ENCODE data around the gene CEP19.

CEP19 gene

DNA sequence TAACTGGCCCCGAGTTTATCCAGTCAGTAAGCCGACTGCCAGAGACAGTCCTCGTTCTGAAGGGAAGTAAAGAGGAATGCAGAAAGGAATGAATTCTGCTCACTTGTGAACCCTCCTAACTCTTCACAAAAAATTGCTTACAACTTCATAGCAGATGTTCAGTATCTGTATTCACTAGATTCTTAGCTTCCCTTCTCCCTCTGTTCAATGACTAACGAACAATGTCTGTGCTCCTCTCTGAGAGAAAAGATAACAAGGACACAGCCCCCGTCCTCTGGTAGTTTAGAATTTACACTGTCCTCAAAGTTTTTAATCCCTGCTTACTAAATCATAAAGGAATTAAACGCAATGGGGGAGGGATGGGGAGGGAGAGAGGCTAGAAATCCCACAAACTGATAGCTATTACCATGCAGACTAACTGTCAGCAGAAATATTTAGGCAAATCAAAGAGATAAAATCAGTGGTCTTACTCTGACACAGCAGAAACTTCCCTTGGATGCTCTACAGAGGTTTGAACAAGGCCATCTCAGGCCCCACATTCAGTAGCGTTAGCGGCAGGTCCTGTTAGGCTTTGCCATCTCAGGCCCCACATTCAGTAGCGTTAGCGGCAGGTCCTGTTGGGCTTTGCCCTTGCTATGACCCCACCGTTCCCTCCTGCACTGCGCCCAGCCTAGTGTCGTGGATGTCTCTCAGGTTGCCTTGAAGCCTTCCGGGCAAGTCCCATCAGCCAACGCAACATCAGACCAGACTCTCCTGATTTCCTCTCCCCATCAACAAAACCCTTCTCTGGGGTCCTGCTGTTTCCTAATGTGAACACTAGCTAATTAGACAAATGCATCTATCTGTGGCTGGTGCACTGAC, 49.1 kb downstream of the CEP19 start:
- no peak for DNase-seq

DNA sequence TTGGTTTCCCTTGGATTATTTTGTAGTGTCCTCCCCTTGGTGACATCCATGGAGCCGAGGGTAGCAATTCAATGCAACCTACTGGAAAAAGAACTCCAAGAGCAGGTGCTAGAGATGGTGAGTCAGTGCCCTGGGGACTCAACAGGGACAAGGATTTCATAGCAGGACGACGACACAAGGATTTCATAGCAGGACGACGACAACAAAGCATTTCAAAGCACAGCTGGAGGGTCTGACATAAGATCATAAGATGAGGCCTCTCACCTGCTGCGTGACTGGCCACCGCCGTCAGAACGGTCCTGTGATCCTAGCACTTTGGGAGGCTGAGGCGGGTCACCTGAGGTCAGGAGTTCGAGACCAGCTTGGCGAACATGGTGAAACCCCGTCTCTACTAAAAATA, 50.0 kb downstream of the CEP19 start:
- peak; percentile 26 for DNase-seq

DNA sequence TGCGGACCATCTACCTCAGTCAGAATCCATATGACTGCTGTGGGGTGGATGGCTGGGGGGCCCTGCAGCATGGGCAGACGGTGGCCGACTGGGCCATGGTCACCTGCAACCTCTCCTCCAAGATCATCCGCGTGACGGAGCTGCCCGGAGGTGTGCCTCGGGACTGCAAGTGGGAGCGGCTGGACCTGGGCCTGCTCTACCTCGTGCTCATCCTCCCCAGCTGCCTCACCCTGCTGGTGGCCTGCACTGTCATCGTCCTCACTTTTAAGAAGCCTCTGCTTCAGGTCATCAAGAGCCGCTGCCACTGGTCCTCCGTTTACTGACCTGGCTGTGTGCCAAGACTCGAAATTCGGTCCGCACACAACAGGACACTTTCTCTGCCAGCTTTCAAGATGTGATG, 50.6 kb downstream of the CEP19 start:
- no peak for DNase-seq

DNA sequence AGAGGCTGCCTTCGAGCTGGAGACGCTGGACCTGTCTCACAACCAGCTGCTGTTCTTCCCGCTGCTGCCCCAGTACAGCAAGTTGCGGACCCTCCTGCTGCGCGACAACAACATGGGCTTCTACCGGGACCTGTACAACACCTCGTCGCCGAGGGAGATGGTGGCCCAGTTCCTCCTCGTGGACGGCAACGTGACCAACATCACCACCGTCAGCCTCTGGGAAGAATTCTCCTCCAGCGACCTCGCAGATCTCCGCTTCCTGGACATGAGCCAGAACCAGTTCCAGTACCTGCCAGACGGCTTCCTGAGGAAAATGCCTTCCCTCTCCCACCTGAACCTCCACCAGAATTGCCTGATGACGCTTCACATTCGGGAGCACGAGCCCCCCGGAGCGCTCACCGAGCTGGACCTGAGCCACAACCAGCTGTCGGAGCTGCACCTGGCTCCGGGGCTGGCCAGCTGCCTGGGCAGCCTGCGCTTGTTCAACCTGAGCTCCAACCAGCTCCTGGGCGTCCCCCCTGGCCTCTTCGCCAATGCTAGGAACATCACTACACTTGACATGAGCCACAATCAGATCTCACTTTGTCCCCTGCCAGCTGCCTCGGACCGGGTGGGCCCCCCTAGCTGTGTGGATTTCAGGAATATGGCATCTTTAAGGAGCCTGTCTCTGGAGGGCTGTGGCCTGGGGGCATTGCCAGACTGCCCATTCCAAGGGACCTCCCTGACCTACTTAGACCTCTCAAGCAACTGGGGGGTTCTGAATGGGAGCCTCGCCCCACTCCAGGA, 51.5 kb downstream of the CEP19 start:
- DNase-seq: peak; percentile 64

DNA sequence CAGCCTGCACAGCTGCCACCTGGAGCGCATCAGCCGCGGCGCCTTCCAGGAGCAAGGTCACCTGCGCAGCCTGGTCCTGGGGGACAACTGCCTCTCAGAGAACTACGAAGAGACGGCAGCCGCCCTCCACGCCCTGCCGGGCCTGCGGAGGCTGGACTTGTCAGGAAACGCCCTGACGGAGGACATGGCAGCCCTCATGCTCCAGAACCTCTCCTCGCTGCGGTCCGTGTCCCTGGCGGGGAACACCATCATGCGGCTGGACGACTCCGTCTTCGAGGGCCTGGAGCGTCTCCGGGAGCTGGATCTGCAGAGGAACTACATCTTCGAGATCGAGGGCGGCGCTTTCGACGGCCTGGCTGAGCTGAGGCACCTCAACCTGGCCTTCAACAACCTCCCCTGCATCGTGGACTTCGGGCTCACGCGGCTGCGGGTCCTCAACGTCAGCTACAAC, 52.1 kb downstream of the CEP19 start:
- DNase-seq: no peak
